B cell (primary cell): Measurements from ENCODE around the gene TMEM41B.

Experiments
- CTCF ChIP-seq: fragments of 200-600 bp; IDR thresholded peaks from one replicate; pipeline ENCODE4 v1.8.0; 2022; ENCODE audit warnings: antibody characterized with exemption, mild to moderate bottlenecking
- EZH2 ChIP-seq: IDR thresholded peaks from 2 replicates; pipeline ENCODE4 v1.6.1; 2012; ENCODE audit warnings: borderline replicate concordance, low read depth, mild to moderate bottlenecking, moderate library complexity, low read length; ENCODE audit not compliant: insufficient read depth, poor library complexity, severe bottlenecking

- TF ChIP-seq CTCF (no peak), EZH2 (no peak)
Observed at GRCh38 chr11:9330387-9331384, 16.3 kb upstream of the TMEM41B start.
